Suppressor macrophage treated with lipopolysaccharide for 4 hours (primary cell): Measurements from ENCODE around the gene BNC2.
"Not testable (repeated sequence)": the region's sequence is repeated elsewhere in the genome, so short reads cannot be mapped to it uniquely, and the experiment has no call there.

Experiments
- DNase-seq: peaks from one replicate; pipeline ENCODE4 v3.0.0-alpha.2; 2020

The BNC2 gene

DNA sequence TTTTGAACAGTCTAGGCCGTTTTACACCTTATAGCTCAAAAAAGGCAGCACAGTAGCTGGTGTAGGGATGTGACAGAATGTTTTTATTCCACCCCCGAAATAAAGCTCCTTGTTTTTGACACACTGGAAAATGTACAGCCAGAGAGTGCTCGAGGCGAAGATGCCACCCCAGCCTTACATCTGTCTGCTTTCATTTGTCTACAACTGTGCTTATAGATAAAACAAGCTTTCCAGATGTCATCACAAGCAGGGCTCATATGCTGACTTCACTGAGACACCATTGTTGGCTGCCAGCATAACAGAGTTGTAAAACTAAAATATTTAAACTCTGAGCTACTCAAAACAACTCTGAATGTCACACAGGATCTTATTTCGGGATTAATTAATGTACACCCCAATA, 386.3 kb downstream of the BNC2 start:
- no peak for DNase-seq

DNA sequence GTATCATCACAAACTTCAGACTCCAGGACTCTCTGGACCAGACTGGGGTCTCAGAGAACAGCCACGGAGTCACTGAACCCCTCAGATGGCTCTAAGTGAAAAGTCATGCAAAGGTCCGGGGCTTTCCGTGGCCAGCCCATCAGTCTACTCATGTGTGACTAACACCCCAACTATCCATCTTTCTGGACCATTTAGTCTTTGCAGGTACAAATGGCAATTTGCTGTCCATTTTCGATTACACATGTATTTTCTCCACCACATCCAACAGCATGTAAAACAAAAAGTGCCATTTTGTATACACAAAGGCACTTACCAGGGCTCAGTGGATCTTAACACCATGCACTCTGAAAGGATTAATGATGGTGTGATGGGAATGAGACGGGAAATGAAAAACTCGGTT, 387.7 kb downstream of the BNC2 start:
- no peak for DNase-seq

DNA sequence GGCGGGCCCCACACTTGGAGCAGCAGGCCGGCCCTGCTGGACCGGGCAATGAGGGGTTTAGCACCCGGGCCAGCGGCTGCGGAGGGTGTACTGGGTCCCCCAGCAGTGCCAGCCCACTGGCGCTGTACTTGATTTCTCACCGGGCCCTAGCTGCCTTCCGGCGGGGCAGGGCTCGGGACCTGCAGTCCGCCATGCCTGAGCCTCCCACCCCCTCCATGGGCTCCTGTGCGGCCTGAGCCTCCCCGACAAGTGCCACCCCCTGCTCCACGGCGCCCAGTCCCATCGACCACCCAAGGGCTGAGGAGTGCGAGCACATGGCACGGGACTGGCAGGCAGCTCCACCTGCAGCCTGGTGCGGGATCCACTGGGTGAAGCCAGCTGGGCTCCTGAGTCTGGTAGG, 389.9 kb downstream of the BNC2 start:
- not testable (repeated sequence) for DNase-seq

DNA sequence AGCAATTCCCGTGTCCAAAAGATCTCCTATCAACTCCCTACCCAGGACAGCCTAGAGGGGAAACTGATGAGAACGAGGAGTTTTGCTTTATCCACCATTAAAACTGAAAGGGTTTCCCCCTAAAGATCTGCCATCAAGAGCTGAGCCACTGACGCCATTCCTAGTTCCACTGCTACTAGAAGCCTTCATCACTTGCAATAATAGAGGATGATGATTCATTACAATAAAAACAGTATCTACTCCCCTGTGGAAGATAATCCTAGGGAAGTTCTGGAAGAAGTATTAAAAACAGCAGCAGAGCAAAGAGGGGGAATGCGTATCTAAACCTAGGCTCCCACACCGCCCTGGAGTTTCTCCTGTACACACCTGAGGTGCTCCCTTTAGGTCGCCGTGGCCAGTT, 394.5 kb downstream of the BNC2 start:
- DNase-seq: no peak

DNA sequence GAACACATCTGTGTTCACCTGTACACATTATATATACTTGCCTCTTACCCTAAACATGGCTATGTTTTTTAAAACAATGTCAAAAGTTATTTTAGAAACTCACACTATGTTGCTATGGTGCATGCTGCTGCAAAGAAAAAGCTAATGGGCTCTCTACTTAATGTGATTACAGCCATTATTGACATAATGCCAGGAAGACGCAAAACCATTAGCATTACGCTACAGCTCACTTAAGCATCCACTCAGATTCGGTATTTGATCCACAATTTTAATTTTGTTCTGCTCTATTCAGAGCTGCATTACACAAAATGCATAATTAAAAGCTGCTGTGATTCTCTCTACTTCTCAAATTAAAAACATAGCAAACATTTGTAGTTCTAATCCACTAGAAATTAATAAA, 395.2 kb downstream of the BNC2 start:
- DNase-seq: no peak

DNA sequence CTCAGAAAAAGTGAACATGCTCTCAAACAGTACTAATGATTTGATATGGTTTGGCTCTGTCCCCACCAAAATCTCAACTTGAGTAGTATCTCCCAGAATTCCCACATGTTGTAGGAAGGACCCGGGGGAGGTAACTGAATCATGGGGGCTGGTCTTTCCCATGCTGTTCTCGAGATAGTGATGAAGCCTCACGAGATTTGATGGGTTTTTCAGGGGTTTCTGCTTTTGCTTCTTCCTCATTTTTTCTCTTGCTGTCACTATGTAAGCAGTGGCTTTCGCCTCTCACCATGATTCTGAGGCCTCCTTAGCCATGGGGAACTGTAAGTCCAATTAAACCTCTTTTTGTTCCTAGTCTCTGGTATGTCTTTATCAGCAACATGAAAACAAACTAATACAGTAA, 401.3 kb downstream of the BNC2 start:
- DNase-seq: peak; percentile 5

DNA sequence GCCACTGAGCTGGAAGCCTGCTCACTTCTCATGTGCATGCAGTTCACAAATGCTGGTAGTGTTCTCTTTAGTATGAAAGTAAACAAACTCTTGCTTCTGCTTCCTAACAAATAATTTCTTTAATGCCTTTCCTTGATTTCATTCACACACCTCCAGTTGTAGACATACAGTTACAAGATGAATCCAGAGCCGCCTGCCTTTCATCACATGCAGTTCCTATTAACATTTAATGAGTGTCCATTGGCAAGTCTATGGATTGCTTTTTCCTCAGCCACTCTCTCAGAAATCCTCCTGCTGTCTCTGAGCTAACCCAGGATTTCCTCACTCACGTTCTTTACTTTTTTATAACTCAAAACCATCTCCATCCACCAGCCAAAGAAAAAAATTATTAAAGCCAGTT, 408.6 kb downstream of the BNC2 start:
- DNase-seq: no peak

DNA sequence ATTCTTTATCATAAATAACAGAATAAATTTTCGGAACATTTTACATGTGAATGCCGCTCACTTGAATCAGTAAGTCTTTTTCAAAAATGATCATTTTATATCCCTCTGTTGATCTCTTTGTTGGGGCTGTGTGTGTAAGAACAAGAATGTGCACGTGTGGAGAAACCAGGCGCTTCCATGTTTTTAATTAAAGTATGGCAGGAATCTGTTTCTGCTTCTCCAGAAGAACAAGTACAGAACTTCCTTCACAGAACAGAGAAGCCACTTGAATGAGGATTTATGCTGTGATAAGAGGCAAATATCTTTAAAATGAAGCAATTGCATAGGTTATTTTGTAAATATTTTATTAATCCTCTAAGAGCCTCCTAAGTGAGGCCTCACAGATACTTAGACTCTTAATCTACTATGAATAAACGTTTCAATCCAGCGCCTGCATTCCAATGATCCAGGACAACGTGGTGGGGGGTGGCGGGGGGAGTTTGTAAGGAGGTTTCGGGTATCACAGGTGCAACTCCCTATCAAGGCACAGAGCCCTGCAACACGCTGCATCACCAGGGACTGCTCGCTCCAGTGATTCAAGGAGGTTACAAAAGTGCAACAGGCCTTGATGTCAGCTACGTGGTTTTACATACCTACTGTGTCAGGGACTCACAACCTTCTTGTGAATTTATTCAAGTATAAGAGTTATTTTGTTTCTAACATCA, 409.2 kb downstream of the BNC2 start:
- no peak for DNase-seq

DNA sequence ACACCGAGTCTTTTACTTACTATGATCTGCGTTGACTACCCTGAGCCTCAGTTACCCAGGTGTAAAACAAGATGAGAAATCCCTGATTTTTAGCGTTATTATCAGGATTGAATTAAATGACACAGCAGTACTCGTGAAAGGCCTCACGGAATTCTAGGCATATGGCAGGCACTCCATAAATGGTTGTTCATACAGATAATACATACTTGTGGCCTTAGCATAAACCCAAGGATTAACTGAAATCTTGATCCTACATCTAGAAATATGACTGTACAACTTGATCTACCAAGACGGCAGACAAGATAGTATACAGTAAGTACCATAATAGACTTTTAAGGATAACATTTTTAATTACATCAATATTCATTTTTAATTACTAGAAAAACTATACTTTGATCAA, 409.8 kb downstream of the BNC2 start:
- DNase-seq: no peak

DNA sequence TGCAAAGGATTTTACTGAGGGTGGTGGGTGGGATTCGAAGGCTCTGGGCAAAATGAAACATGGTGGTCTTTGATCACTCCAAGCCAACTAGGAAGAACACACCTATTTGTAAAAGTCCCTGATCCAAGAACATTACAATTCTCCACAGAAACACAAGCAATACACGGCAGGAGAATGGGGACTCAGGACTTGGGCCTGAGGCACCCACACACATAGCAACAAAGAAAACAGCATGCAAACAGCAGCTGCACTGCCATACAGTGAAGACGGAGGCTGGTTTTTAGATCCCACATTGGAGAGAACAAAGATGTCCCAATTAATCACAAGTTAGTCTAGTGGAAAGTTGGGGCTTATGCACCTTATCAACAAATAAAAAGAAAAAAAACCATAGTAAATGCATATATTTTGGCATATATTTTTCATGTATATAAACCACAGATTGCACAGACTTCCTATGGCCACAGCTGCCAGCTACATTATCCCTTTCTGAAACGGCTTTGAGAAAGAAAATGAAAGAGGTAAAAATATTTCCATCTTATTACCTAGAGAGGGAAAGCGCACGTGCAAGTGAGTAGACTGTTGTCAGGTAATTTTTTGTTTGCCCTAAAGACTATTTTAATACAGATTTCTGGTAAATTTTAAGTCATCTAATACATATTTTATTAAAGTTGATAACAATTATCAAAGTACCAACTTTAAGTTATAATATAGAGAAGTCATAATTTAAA, 410.9 kb downstream of the BNC2 start:
- DNase-seq: no peak

DNA sequence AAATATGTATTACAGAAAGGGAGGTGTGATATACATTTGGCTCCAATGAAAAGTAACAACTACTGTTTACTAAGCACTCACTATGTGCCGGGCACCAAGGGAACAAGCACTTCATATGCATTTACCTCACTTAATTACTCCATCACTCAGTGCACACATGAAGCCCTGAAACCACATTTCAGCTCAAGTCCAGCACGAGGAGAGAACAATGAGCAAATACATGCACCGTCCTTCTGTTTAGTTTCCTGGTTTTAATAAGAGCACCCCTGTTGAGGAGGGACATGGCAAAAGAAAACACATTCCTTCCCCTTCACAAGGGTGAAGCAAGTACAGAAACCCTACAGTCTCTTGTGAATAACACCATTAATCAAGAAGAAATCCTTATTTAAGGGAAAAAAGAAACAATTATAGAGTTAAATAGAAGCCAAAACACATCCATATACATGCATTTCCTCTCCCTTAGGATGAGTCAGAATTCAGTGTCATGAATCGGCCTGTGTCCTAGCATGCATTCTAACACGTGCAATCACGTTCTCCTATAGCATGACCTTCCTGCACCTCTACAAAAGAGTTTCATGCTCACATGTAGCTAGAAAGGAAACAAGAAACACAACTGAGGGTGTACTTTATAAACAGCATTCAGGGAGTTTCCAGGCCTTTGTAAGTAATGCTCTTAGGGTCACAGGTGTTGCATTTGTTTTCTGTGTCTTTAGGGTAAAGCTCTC, 411.6 kb downstream of the BNC2 start:
- no peak for DNase-seq

DNA sequence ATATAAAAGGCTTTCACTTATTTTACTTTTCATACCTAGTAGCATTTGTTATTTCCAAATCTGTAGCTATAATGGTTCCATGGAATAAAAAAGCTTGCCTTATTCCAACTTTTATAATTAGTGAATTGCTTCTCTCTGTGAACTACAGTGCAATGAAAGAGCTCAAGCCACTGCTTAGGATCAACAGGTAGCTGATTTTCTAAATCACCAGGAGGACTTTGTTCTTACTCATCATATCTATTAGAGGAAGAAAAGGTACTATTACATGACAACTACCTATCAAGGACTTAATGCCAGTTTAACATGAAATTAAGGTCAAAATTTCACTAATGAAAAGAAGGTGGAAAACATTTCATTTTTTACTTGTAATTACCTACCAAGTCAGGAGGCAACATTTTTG, 414.6 kb downstream of the BNC2 start:
- no peak for DNase-seq

DNA sequence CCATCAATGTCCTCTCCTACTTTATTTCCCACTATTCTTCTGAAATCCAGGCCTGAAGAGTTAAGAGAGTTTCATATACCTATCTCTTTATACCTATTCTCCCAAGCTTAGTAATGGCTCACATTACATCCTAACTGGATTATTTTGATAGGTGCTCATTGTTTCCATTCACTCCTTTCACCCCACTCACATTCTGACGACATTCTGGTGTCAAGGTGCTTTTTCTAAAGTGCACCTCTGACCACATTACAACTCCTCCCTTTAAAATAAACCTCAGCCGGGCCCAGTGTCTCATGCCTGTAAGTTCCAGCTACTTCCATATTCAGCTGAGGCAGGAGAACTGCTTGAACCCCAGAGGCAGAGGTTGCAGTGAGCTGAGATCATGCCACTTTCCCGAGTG, 417.1 kb downstream of the BNC2 start:
- no peak for DNase-seq

DNA sequence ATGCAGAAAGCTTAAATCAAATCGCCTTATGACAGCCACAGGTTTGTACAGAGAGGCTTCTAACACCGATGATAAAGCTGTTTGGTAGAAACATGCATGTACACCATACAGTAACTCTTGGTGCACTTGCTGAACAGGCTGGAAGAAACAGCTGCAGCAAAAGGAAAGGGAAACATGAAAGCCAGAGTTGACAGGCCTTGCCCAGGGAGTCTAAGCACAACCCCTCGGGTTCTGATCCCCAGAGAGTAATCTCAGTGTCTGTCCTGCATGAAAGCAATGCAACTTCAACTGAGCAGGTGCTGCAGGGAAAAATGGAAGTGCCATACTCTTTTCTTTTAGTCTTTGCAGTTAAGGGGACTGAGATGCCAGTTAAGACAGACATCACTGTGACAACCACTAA, 419.9 kb downstream of the BNC2 start:
- no peak for DNase-seq

DNA sequence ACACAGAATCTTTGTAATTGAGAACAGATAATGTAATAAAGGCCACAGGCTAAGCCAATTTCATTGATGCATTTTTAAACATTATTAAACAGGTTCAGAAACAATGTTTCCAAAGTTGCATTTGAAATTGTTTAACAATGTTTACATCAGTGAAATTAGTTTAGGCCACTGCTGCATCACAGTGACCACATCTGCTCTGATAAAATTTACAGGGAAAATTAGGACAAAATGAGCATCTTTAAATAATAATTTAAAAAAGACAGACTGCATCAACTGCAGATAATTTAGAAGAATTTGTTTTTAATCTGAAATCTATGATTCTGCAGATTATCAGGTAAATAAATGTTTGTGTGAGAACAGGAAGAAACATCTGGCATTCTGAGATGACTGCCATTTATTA, 420.4 kb downstream of the BNC2 start:
- no peak for DNase-seq

DNA sequence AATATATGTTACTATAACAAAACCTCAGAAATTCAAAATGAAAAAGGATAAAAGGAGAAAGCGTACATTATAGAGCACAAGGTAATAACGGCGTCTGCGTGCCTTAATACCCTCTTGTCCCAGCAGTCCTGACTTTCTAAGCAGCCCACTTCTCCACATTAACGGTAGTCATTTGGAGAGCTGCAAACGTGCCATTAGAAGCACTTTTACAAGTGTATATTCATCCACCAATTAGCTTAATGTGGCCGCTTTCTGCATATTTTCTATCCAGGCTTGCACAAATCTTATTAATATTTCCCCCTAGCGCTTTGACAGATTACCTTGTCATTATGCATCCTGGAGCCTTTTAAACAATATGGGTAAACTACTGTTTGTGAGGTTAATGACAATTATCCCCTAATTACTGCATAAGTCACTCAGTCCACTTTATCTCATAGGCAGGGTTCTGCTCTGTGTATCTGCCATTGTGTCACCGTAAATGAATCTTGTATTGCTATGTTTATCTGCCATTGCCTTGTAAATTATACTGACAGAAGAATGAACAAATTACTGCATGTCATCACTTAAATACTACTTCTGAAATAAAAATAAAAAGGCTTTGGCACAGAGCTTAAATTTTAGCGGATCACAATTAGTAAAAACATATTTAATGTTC, 421.3 kb downstream of the BNC2 start:
- no peak for DNase-seq

DNA sequence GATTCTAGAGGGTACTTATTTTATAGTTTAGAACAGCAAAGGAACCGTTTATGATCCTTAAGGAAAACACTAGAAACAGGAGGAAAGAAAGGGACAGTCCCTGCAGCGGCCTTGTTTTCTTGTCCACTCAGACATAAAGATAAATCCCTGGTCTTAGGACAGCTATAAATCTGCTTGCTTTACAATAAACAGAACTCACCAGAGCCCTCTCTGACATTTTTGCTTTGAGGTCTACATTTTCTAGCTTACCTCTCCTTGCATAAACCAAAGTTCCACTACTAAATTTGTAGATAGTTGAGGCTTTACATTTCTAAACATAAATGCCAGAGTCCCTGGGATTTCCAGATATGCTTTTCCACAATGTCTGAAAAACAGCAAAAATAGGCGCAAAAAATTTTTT, 422.5 kb downstream of the BNC2 start:
- DNase-seq: no peak

DNA sequence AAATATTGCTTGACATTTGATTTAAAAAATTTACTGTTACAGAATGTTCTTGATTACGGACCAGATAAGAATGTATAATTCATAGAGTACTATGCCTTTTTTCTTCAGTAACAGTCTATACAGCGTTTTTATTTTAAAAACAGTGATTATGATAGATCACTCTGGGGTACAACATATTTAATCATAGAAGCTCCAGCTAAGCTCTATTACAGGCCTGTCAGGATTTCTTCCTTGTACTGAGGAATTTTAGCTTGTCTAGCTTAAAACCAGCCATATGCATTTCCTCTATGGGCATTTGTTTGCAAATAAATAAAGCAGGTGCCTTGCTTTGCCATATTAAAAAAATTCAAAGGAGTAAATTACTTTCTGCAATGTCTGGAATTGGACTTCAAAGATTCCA, 423.8 kb downstream of the BNC2 start:
- DNase-seq: no peak

DNA sequence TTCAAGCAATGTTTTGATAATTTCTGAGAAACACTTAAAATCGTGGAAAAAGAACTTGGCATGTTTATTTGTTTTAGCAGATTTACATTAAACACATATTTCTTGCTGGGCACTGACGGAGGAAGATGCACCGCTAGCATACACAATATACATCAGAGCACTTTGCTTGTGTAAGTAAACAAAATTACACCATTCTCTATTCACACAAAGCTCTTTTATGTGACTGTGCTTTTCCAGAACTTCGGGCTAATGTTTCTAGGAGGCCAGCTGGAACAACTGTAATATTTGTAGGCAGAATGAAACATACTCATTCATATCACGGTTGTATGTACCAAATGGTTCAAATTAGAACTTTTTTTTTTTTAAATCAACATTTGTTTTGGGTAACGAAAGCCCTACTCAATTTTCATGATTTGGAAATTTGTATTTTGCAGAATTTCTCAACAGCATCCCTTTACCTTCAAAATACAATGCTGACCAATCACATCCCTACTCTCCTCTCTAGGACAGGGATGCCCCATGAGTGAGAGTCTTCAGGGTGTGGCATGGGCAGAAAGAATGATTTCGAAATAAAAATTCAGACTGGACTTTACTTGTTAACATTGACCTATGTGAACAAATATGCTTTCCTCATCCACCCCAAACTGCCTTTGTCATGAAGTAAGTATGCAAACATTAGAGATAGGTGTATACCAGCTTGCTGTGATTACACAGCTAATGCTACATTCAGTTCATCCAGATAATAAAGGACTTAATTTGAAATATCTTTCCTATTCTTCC, 425.1 kb downstream of the BNC2 start:
- no peak for DNase-seq

DNA sequence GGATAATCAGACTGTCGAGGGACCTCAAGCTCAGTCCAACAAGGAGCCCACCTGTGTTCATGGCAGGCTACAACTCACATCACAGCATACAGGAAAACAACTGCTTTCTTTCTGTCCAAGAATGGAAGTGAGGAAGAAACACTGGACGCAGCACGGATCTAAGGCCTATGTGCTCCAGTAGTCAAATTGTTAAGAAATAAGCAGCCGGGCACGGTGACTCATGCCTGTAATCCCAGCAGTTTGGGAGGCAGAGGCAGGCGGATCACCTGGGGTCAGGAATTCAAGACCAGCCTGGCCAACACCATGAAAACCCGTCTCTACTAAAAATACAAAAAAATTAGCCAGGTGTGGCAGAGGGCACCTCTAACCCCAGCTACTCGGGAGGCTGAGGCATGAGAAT, 427.8 kb downstream of the BNC2 start:
- DNase-seq: no peak

DNA sequence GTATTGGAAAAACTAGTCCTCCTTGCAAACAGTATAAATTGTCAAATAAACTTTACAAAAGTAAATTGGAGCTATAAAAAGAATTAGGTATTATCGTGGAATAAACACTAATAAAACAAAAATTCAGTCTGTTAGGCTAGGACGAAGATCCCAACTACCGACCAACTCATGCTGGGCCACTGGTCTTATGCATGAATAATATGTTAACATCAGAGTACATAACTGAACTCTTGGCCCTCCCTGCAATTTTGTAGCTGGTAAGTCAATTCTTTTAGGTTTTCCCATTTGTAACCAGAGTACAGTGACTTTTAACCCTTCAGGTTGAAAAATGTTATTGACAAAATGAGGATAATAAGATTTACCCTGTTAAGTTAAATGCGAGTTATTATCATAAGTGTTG, 428.7 kb downstream of the BNC2 start:
- DNase-seq: no peak

DNA sequence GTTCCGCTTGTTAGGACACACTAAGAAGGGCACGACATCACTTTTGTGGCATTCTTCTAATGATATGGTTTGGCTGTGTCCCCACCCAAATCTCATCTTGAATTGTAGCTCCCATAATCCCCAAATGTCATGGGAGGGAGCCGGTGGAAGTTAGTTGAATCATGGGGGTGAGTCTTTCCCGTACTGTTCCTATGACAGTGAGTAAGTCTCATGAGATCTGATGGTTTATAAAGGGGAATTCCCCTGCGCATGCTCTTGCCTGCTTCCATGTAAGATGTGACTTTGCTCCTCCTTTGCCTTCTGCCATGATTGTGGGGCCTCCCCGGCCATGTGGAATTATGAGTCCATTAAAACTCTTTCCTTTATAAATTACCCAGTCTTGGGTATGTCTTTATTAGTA, 431.6 kb downstream of the BNC2 start:
- DNase-seq: not testable (repeated sequence)

DNA sequence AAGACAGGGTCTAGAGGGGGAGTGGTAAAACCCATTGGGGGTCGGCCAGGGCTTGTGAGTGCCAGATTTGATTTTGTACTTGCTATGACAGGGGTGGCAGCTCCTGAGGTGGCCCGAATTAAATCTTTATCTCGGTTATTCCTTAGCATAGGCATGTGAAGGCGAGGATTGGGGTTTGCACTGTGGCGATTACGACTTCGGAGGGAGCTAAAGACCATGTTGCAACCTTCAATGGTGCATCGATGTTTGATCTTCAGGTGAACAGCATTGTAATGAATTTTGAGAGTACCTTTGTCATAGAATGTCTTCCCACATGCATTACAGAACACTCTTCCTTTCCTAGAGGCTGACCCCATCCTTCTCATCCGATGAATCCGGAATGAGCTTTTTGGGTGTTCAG, 433.9 kb downstream of the BNC2 start:
- DNase-seq: no peak
